Vagina (tissue), 2 donors: Measurements from ENCODE around the gene KIAA0753.

Experiments used
- CTCF ChIP-seq, 3 experiments: fragments of 450-650 bp in 2 of 3; fragments of 200-600 bp in 1 of 3; sonication (generic) in 1 of 3; IDR thresholded peaks; one replicate each; pipeline ENCODE4 v1.5.1; 2017 to 2019; ENCODE audit warnings: antibody characterized with exemption in 3 of 3, mild to moderate bottlenecking in 2 of 3, moderate library complexity in 2 of 3
- POLR2A ChIP-seq, 2 donors: fragments of 450-650 bp; IDR thresholded peaks; one replicate each; pipeline ENCODE4 v1.6.1; 2017; ENCODE audit warnings: antibody characterized with exemption in 2 of 2, mild to moderate bottlenecking in 2 of 2, moderate library complexity in 2 of 2

- no peak for TF ChIP-seq CTCF (IDR thresholded peaks at IDR 0.05)
- no peak for TF ChIP-seq POLR2A (IDR thresholded peaks at IDR 0.05)
Observed at GRCh38 chr17:6547336-6547735, 93.2 kb downstream of the KIAA0753 start.
